Liver (tissue), 9 donors: Measurements from ENCODE around the gene DEAF1. TPM values are rescaled to one million over a fixed set of nuclear protein-coding genes. Genes with fewer than 3 reads are reported as not detected.

ENCODE experiments used
- DNase-seq: peaks from one replicate; pipeline ENCODE4 v3.0.0-alpha.2; 2017; ENCODE audit warnings: low spot score
- H3K27ac ChIP-seq, 2 donors: one replicate each; pipeline ENCODE4 v1.7.0; 2013; ENCODE audit warnings: inconsistent platforms in 2 of 2, low read length in 2 of 2, control low read depth in 1 of 2, low read depth in 1 of 2, mild to moderate bottlenecking in 1 of 2
- H3K27me3 ChIP-seq, 4 donors: one replicate each; pipeline versions ENCODE4 v1.6.1 to v1.7.0; 2013; ENCODE audit warnings: low read length in 3 of 4, inconsistent platforms in 1 of 4, mild to moderate bottlenecking in 1 of 4, moderate library complexity in 1 of 4; ENCODE audit not compliant: control insufficient read depth in 4 of 4, insufficient read depth in 4 of 4
- H3K36me3 ChIP-seq, 4 donors: one replicate each; pipeline versions ENCODE4 v1.6.1 to v1.7.0; 2013; ENCODE audit warnings: low read length in 3 of 4, mild to moderate bottlenecking in 3 of 4, low read depth in 1 of 4, moderate library complexity in 1 of 4; ENCODE audit not compliant: control insufficient read depth in 4 of 4, insufficient read depth in 3 of 4
- H3K4me1 ChIP-seq, 4 donors: one replicate each; pipeline versions ENCODE4 v1.6.1 to v1.7.0; 2013; ENCODE audit warnings: low read length in 3 of 4, mild to moderate bottlenecking in 3 of 4, moderate library complexity in 1 of 4; ENCODE audit not compliant: control insufficient read depth in 4 of 4, insufficient read depth in 4 of 4
- H3K4me3 ChIP-seq, 3 donors: one replicate each; pipeline versions ENCODE4 v1.6.1 to v1.7.0; 2013; ENCODE audit warnings: low read length in 3 of 3, control low read depth in 1 of 3, low read depth in 1 of 3, mild to moderate bottlenecking in 1 of 3
- H3K9ac ChIP-seq, 2 donors: one replicate each; pipeline ENCODE4 v1.7.0; 2013; ENCODE audit warnings: low read length in 2 of 2, mild to moderate bottlenecking in 2 of 2, moderate library complexity in 2 of 2, control low read depth in 1 of 2, low read depth in 1 of 2
- H3K9me3 ChIP-seq, 4 donors: one replicate each; pipeline versions ENCODE4 v1.6.1 to v1.7.0; 2013; ENCODE audit warnings: low read length in 3 of 4; ENCODE audit not compliant: control insufficient read depth in 4 of 4
- CTCF ChIP-seq: fragments of 150-350 bp; IDR thresholded peaks from 2 replicates; pipeline ENCODE4 v1.5.1; 2017; ENCODE audit warnings: improper control_type of control experiment, low read depth, low read length; ENCODE audit not compliant: missing input control
- FOXA1 ChIP-seq: IDR thresholded peaks from 2 replicates; pipeline ENCODE4 v1.6.1; 2016; ENCODE audit warnings: antibody characterized with exemption
- FOXA2 ChIP-seq: IDR thresholded peaks from 2 replicates; pipeline ENCODE4 v1.6.1; 2016; ENCODE audit warnings: antibody characterized with exemption
- HNF4G ChIP-seq: IDR thresholded peaks from 2 replicates; pipeline ENCODE4 v1.6.1; 2016; ENCODE audit warnings: antibody characterized with exemption
- REST ChIP-seq: IDR thresholded peaks from 2 replicates; pipeline ENCODE4 v1.6.1; 2016; ENCODE audit warnings: antibody characterized with exemption, mild to moderate bottlenecking
- RXRA ChIP-seq, 2 donors: IDR thresholded peaks; 2 replicates each; pipeline ENCODE4 v1.6.1; 2017 to 2018; ENCODE audit warnings: antibody characterized with exemption in 2 of 2, mild to moderate bottlenecking in 1 of 2
- SP1 ChIP-seq: IDR thresholded peaks from 2 replicates; pipeline ENCODE4 v1.6.1; 2018; ENCODE audit warnings: antibody characterized with exemption, mild to moderate bottlenecking
- WGBS: extraction: QIAGEN DNeasy Blood & Tissue Kit; methylation state at CpG from one replicate; pipeline ENCODE4 v1.1.7; 2013; 5-methylcytosine and 5-hydroxymethylcytosine counted together
- polyA plus RNA-seq, 2 donors: library from polyadenylated mRNA; stranded (reverse) in 1 of 2; unstranded in 1 of 2; fragments of 200-250 nt in 1 of 2; fragments of >200 nt in 1 of 2; fragmentation: Nextera tagmentation in 1 of 2; extraction: Ambion mirVana in 1 of 2; gene quantifications; one replicate each; pipeline versions ENCODE4 v1.2.1 to v1.2.3, GENCODE V29; 2013 to 2015
- total RNA-seq, 2 donors: library from RNA; depleted of rRNA; stranded (reverse); fragments of >200 nt; gene quantifications; one replicate each; pipeline ENCODE4 v1.2.3, GENCODE V29; 2014
- TF ChIP-seq, protein P1 (sequence below): IDR thresholded peaks from 2 replicates; pipeline ENCODE4 v1.6.1; 2016; ENCODE audit warnings: antibody characterized with exemption
- TF ChIP-seq, protein P2 (sequence below): IDR thresholded peaks from 2 replicates; pipeline ENCODE4 v1.6.1; 2016; ENCODE audit warnings: antibody characterized with exemption
- donor health status: healthy.
- donor health status: healthy.
- donor health status: healthy.
- donor health status: healthy.
- donor health status: healthy.

The DEAF1 gene
- total and polyA plus RNA-seq, 4 donors: 7.0 to 11.4 (median 10.1) TPM

- H3K36me3 ChIP-seq: peaks cover 14 to 53% (median 21%) of the 10 kb centered on the region in 4 donors
- 86% methylated on average over 13 of the region's 13 CpGs for WGBS
- H3K27ac ChIP-seq: no peak overlapping the region
- no peak for DNase-seq
- H3K9me3 ChIP-seq: no peaks in the 10 kb centered on the region
- H3K9ac ChIP-seq: no peak overlapping the region
- no peak overlapping the region for H3K4me3 ChIP-seq
- no peaks in the 10 kb centered on the region for H3K27me3 ChIP-seq
- no peak for TF ChIP-seq FOXA1
- no peak for TF ChIP-seq SP1
- TF ChIP-seq, protein P1, sequence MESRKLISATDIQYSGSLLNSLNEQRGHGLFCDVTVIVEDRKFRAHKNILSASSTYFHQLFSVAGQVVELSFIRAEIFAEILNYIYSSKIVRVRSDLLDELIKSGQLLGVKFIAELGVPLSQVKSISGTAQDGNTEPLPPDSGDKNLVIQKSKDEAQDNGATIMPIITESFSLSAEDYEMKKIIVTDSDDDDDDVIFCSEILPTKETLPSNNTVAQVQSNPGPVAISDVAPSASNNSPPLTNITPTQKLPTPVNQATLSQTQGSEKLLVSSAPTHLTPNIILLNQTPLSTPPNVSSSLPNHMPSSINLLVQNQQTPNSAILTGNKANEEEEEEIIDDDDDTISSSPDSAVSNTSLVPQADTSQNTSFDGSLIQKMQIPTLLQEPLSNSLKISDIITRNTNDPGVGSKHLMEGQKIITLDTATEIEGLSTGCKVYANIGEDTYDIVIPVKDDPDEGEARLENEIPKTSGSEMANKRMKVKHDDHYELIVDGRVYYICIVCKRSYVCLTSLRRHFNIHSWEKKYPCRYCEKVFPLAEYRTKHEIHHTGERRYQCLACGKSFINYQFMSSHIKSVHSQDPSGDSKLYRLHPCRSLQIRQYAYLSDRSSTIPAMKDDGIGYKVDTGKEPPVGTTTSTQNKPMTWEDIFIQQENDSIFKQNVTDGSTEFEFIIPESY: no peak
- TF ChIP-seq FOXA2: no peak
- no peaks in the 10 kb centered on the region for H3K4me1 ChIP-seq
Measured at GRCh38 chr11:687751-688150, 7.3 kb downstream of the DEAF1 start.

DNA sequence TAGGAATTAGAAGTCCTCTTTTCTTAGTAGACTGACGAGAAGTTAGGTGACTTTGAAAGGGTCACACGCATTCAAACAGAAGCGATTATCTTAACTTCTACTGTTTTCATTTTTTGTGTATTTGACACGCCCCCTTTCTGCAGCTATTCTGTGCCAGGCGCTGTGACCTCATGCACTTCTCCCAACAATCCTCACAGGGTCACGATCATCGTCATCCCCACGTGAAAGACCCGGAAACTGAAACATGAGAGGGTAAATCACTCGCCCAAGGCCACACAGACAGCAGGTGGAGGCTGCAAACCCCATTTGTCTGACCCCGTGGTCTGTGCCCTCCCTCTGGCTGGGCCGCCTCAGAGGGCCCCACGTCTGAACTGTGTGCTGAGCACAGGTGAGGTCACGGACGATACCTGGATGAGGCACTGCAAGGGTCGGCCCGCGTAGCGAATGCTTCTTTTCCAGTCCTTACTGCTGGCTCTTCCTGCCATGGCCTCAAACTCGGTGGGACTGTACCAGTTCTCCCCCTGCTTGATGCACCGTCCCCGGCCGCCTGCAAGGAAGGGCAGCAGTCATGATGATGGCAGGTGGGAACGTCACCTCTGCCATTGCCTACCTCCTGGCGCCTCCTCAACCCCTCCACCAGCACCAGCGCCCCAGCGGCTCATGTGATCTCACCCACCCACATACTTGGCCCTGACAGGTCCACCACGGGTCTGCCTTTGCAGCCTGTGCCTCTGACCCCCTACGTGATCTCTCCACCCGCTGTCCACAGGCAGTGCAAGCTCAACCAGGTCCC is 8.4 kb downstream of the DEAF1 start:
- DNase-seq: no peak
- no peaks in the 10 kb centered on the region for H3K9me3 ChIP-seq
- TF ChIP-seq HNF4G: no peak
- H3K9ac ChIP-seq: no peak overlapping the region
- H3K4me1 ChIP-seq: no peaks in the 10 kb centered on the region
- H3K27ac ChIP-seq: no peak overlapping the region
- no peaks in the 10 kb centered on the region for H3K27me3 ChIP-seq
- H3K36me3 ChIP-seq: peaks cover 14 to 61% (median 22%) of the 10 kb centered on the region in 4 donors
- 88% methylated on average over 30 of the region's 30 CpGs for WGBS
- H3K4me3 ChIP-seq: no peak overlapping the region

DNA sequence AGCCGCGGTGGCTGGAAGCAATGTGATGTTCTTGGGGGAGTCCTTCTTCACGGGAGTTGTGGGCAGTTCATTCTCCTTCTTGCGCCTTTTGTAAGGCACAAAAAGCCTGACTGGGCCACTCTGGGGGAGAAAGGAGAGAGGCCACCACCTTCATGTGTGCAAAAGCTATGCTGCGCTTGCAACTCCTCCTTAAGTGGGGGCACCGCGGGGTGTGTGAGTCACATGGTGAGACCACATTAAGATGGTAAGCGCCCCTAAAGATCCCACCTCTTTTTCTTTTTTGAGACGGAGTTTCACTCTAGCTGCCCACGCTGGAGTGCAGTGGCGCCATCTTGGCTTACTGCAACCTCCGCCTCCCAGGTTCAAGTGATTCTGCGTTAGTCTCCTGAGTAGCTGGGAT is 14.1 kb downstream of the DEAF1 start:
- Histone ChIP-seq H3K36me3 (peaks cover 10 to 40% (median 17%) of the 10 kb centered on the region in 4 donors), H3K4me3 (no peak overlapping the region), H3K9ac (no peak overlapping the region), H3K4me1 (peaks cover 2 to 21% (median 13%) of the 10 kb centered on the region in 4 donors), H3K27me3 (no peaks in the 10 kb centered on the region), H3K9me3 (no peaks in the 10 kb centered on the region), H3K27ac (no peak overlapping the region)
- DNase-seq: no peak
- 95% methylated on average over 13 of the region's 13 CpGs for WGBS
- TF ChIP-seq, protein P2, sequence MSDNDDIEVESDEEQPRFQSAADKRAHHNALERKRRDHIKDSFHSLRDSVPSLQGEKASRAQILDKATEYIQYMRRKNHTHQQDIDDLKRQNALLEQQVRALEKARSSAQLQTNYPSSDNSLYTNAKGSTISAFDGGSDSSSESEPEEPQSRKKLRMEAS: no peak
- TF ChIP-seq CTCF (no peak), REST (no peak), RXRA (IDR thresholded peaks at IDR 0.05) (no peak)
